ENCODE measurements around the gene STX3. TPM values are rescaled to one million over a fixed set of nuclear protein-coding genes. Genes with fewer than 3 reads are reported as not detected.
A peak's percentile ranks its signal among the peaks of the same experiment; 100 is the strongest.
"Not testable (repeated sequence)": the region's sequence is repeated elsewhere in the genome, so short reads cannot be mapped to it uniquely, and the experiment has no call there.

Gene STX3
- total RNA-seq, 1 donor from 2014 or later = 8.4 TPM

DNA sequence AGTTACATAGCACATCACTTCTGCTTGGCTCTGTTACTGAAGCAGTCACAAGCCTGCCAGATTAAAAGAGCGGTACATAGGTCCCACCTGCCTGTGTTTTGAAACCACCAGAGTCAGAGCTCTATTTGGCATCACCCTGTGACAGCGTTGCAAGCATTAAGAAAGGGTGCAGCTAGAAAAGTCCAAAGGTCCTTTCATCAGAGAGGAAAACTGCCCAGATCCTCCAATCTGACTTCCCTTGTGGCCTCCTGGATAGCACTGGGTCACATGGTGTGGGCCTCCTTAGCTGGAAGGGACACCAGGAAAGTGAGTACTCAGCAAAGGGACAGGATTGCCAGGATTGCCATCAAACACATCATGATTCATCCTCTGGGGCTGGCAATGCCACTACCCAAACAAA, 22.9 kb downstream of the STX3 start:
- Histone ChIP-seq H3K4me1 (peaks cover 31% of the 10 kb centered on the region), H3K27ac (replicated peaks) (no peak overlapping the region), H3K36me3 (peaks cover 28% of the 10 kb centered on the region), H3K9me3 (replicated peaks) (no peaks in the 10 kb centered on the region), H3K4me3 (no peak overlapping the region), H3K27me3 (ENCODE audit: low read depth) (no peaks in the 10 kb centered on the region)
- no peak for DNase-seq
- TF ChIP-seq, protein P1, sequence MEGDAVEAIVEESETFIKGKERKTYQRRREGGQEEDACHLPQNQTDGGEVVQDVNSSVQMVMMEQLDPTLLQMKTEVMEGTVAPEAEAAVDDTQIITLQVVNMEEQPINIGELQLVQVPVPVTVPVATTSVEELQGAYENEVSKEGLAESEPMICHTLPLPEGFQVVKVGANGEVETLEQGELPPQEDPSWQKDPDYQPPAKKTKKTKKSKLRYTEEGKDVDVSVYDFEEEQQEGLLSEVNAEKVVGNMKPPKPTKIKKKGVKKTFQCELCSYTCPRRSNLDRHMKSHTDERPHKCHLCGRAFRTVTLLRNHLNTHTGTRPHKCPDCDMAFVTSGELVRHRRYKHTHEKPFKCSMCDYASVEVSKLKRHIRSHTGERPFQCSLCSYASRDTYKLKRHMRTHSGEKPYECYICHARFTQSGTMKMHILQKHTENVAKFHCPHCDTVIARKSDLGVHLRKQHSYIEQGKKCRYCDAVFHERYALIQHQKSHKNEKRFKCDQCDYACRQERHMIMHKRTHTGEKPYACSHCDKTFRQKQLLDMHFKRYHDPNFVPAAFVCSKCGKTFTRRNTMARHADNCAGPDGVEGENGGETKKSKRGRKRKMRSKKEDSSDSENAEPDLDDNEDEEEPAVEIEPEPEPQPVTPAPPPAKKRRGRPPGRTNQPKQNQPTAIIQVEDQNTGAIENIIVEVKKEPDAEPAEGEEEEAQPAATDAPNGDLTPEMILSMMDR (IDR thresholded peaks at IDR 0.05; ENCODE audit: borderline replicate concordance) = no peak
- intact Hi-C loops (cut with micrococcal nuclease) = no loop called here

- DNase-seq = no peak
- Histone ChIP-seq H3K27ac (replicated peaks) (no peak overlapping the region), H3K4me1 (peaks cover 27% of the 10 kb centered on the region), H3K4me3 (no peak overlapping the region), H3K9me3 (replicated peaks) (no peaks in the 10 kb centered on the region), H3K36me3 (peaks cover 14% of the 10 kb centered on the region), H3K27me3 (ENCODE audit: low read depth) (no peaks in the 10 kb centered on the region)
- intact Hi-C loops (cut with micrococcal nuclease) = no loop called here
- TF ChIP-seq, protein P1 (IDR thresholded peaks at IDR 0.05; ENCODE audit: borderline replicate concordance) = no peak
Observed at GRCh38 chr11:59779487-59779886, 24.3 kb downstream of the STX3 start.

- Histone ChIP-seq H3K27ac (replicated peaks) (no peak overlapping the region), H3K9me3 (replicated peaks) (no peaks in the 10 kb centered on the region), H3K4me1 (peaks cover 27% of the 10 kb centered on the region), H3K36me3 (no peaks in the 10 kb centered on the region), H3K4me3 (no peak overlapping the region), H3K27me3 (ENCODE audit: low read depth) (no peaks in the 10 kb centered on the region)
- no peak for DNase-seq
- intact Hi-C loops (cut with micrococcal nuclease) = no loop called here
- TF ChIP-seq, protein P1 (IDR thresholded peaks at IDR 0.05; ENCODE audit: borderline replicate concordance) = no peak
Observed at GRCh38 chr11:59782080-59782479, 26.9 kb downstream of the STX3 start.

DNA sequence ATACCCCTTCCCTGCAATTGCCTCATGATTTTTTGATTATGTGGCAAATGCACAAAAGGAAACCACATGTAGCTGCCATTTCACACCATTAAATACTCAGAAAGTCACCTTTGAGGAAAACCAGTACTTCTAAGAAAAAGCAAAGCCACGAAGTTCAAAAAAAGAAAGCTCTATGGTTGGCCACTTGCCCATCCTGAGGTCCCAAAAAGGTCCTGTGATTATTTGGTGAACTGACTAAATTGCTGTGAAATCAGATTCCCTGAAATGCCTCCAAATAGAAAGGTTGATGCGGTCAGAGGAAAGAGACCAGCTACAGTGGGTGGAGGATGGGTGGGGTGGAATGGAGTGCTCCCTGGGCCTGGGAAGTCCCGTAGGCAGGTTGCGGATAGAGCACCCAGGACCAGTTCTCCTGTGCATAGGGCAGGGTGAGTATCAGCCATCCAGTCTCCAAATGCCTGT, 28.5 kb downstream of the STX3 start:
- intact Hi-C loops (cut with micrococcal nuclease) = no loop called here
- TF ChIP-seq, protein P1 (IDR thresholded peaks at IDR 0.05; ENCODE audit: borderline replicate concordance) = no peak

GRCh38 chr11:59784441-59784840, 29.3 kb downstream of the STX3 start:
- Histone ChIP-seq H3K4me1 (peaks cover 24% of the 10 kb centered on the region), H3K27ac (replicated peaks) (peak overlapping the region; percentile 2), H3K36me3 (peaks cover 18% of the 10 kb centered on the region)
- intact Hi-C loops (cut with micrococcal nuclease); DNase-seq; H3K4me3 ChIP-seq; H3K27me3 ChIP-seq (ENCODE audit: low read depth); H3K9me3 ChIP-seq (replicated peaks): not testable (repeated sequence)

More for the DNA sequence above, 28.5 kb downstream of the STX3 start:
- Histone ChIP-seq H3K4me1 (peaks cover 24% of the 10 kb centered on the region), H3K27ac (replicated peaks) (no peak overlapping the region), H3K27me3 (ENCODE audit: low read depth) (no peaks in the 10 kb centered on the region), H3K4me3 (no peak overlapping the region), H3K9me3 (replicated peaks) (no peaks in the 10 kb centered on the region), H3K36me3 (peaks cover 10% of the 10 kb centered on the region)
- DNase-seq = no peak

DNA sequence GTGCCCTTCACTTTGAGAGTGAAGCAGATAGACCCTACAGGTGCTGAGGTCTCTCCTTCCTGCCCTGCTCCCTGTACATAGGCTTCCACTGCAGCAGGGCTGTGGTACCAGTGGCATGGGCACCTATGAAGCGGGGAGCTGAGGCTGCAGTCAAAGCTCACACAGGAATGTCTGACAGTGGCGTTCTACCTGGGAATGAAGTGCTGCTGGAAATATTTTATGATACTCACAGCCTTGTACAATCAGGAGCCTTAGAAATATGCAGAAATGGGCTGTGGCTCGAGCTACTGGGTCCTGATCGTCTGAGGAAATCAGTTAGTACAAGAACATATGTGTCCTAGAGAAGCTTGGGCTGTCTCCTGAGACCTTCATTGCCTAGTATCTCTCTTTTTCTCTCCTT, 30.6 kb downstream of the STX3 start:
- DNase-seq = no peak
- Histone ChIP-seq H3K27me3 (ENCODE audit: low read depth) (no peaks in the 10 kb centered on the region), H3K4me1 (peaks cover 24% of the 10 kb centered on the region), H3K4me3 (no peak overlapping the region), H3K36me3 (peaks cover 32% of the 10 kb centered on the region), H3K27ac (replicated peaks) (peak overlapping the region; percentile 57), H3K9me3 (replicated peaks) (no peaks in the 10 kb centered on the region)
- intact Hi-C loops (cut with micrococcal nuclease) = no loop called here
- TF ChIP-seq, protein P1 (IDR thresholded peaks at IDR 0.05; ENCODE audit: borderline replicate concordance) = no peak

All from left ventricle myocardium inferior (tissue), 1 donor.